ENCODE data around the gene NPHP4. TPM values are rescaled to one million over a fixed set of nuclear protein-coding genes. Genes with fewer than 3 reads are reported as not detected.
"Not testable (repeated sequence)": the region's sequence is repeated elsewhere in the genome, so short reads cannot be mapped to it uniquely, and the experiment has no call there.

Gene NPHP4
- total RNA-seq, 6 experiments from 2014 or later: 5.0 to 6.8 (median 6.0) TPM

DNA sequence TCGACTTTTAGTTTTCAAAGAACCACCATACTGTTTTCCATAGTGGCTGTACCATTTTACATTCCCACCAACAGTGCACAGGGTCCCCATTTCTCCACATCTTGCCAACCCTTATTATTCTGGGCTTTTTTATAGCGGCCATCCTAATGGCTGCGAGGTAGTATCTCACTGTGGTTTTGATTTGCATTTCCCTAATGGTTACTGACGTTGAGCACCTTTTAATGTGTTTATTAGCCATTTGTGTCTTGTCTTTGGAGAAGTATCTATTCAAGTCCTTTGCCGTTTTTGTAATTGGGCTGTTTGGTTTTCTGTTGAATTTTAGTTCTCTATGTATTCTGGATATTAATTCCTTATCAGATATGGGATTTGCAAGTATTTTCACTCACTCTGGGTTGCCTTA, 31.1 kb upstream of the NPHP4 start:
- H3K27me3 Mint-ChIP-seq (ENCODE audit: insufficient read depth): peaks cover 3% of the 10 kb centered on the region
- H3K27ac Mint-ChIP-seq: no peak overlapping the region

DNA sequence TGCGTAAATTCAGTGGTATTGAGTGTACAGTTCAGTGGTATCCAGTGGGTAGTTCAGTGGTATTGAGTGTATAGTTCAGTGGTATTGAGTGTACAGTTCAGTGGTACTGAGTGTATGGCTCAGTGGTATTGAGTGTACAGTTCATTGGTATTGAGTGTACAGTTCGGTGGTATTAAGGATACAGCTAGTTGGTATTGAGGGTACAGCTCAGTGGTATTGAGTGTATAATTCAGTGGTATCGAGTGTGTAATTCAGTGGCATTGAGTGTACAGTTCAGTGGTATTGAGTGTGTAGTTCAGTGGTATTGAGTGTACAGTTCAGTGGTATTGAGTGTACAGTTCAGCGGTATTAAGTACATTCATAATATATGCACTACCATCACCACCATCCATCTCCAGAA, 30.0 kb upstream of the NPHP4 start:
- Mint-ChIP-seq H3K27me3 (ENCODE audit: insufficient read depth) (peaks cover 1% of the 10 kb centered on the region), H3K9me3 (no peaks in the 10 kb centered on the region), H3K27ac (no peak overlapping the region), H3K36me3 (ENCODE audit: low read depth) (no peaks in the 10 kb centered on the region), H3K4me1 (ENCODE audit: low read depth) (peaks cover 10% of the 10 kb centered on the region), H3K4me3 (no peak overlapping the region)
- no peak for TF ChIP-seq CTCF (IDR thresholded peaks at IDR 0.05)
- DNase-seq: no peak

More for the DNA sequence above, 31.1 kb upstream of the NPHP4 start:
- Mint-ChIP-seq H3K36me3 (ENCODE audit: low read depth) (no peaks in the 10 kb centered on the region), H3K4me3 (no peak overlapping the region), H3K4me1 (ENCODE audit: low read depth) (peaks cover 18% of the 10 kb centered on the region), H3K9me3 (no peaks in the 10 kb centered on the region)
- DNase-seq: no peak
- TF ChIP-seq CTCF (IDR thresholded peaks at IDR 0.05): no peak

DNA sequence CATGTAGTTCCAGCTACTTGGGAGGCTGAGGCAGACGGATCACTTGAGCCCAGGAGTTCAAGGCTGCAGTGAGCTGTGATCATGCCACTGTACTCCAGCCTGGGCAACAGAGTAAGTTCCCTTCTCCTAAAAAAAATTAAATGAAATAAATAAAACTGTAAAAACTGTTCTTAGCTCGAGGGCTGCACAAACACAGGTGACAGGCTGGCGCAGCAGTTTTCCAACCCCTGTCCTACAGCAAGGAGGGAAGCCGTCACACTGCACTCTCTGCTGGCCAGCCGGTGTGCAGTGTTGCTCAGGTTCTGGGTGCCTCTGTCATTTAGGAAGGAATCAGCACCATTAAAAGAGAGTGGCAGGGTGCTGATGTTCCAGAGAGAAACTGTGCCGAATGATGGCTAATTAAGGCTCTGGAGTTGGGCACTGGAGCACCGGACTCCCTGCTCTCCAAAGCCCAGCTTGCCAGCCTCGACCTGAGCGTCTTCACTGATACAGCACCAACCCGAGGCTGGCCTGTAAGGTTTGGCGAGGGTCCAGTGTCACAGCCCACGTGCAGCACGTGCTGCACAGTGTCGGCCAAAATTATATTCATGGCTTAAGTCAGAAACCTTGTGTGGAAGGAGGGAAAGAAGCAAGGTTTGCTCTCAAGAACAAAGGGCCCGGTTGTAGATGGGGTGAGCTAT, 27.1 kb upstream of the NPHP4 start:
- peaks cover 1% of the 10 kb centered on the region for H3K27me3 Mint-ChIP-seq (ENCODE audit: insufficient read depth)
- peaks cover 8% of the 10 kb centered on the region for H3K4me1 Mint-ChIP-seq (ENCODE audit: low read depth)
- no peaks in the 10 kb centered on the region for H3K36me3 Mint-ChIP-seq (ENCODE audit: low read depth)
- no peak overlapping the region for H3K4me3 Mint-ChIP-seq
- no peak overlapping the region for H3K27ac Mint-ChIP-seq
- H3K9me3 Mint-ChIP-seq: no peaks in the 10 kb centered on the region
- no peak for DNase-seq
- TF ChIP-seq CTCF (IDR thresholded peaks at IDR 0.05): no peak

DNA sequence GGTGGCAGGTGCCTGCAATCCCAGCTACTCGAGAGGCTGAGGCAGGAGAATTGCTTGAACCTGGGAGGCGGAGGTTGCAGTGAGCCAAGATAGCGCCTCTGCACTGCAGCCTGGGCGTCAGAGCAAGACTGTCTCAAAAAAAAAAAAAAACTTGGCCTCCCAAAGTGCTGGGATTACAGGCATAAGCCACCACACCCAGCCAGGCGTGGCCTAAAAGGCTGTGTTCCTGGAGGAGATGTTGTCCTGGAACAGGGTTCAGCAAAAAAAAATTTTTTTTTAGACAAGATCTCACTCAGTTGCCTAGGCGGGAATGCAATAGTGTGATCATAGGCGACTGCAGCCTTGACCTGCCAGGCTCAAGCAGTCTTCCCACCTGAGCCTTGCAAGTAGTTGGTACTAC, 25.4 kb upstream of the NPHP4 start:
- DNase-seq; H3K27me3 Mint-ChIP-seq (ENCODE audit: insufficient read depth); H3K9me3 Mint-ChIP-seq; H3K4me3 Mint-ChIP-seq; H3K27ac Mint-ChIP-seq; H3K36me3 Mint-ChIP-seq (ENCODE audit: low read depth); H3K4me1 Mint-ChIP-seq (ENCODE audit: low read depth): not testable (repeated sequence)

GRCh38 chr1:6016191-6016865, 24.1 kb upstream of the NPHP4 start:
- no peaks in the 10 kb centered on the region for H3K36me3 Mint-ChIP-seq (ENCODE audit: low read depth)
- DNase-seq: peak; percentile 45
- H3K27me3 Mint-ChIP-seq (ENCODE audit: insufficient read depth): peaks cover 2% of the 10 kb centered on the region
- peaks cover 8% of the 10 kb centered on the region for H3K4me1 Mint-ChIP-seq (ENCODE audit: low read depth)
- no peak for TF ChIP-seq CTCF (IDR thresholded peaks at IDR 0.05)
- no peak overlapping the region for H3K27ac Mint-ChIP-seq
- no peaks in the 10 kb centered on the region for H3K9me3 Mint-ChIP-seq
- no peak overlapping the region for H3K4me3 Mint-ChIP-seq
